ENCODE results near the gene URB1. TPM values are rescaled to one million over a fixed set of nuclear protein-coding genes. Genes with fewer than 3 reads are reported as not detected.

The URB1 gene
- total RNA-seq, 1 experiment from 2014 or later: 17.1 TPM

GRCh38 chr21:32302560-32302959 lies 90.3 kb downstream of the URB1 start:
- Mint-ChIP-seq H3K27me3 (ENCODE audit: insufficient read depth, unreplicated experiment) (no peaks in the 10 kb centered on the region), H3K4me1 (ENCODE audit: low read depth, unreplicated experiment) (no peaks in the 10 kb centered on the region), H3K36me3 (ENCODE audit: insufficient read depth, unreplicated experiment) (peaks cover 22% of the 10 kb centered on the region), H3K9me3 (ENCODE audit: unreplicated experiment) (no peaks in the 10 kb centered on the region), H3K27ac (ENCODE audit: unreplicated experiment) (no peak overlapping the region), H3K4me3 (ENCODE audit: unreplicated experiment) (no peak overlapping the region)
- no peaks in the 10 kb centered on the region for H3K4me1 ChIP-seq
- BruUV-seq (replicated peaks): no TSS peak
- H3K36me3 ChIP-seq (ENCODE audit: control insufficient read depth, insufficient read depth, low read length): no peaks in the 10 kb centered on the region
- H3K27me3 ChIP-seq (replicated peaks; ENCODE audit: control insufficient read depth, insufficient read depth, low read length): no peaks in the 10 kb centered on the region
- intact Hi-C loops (cut with micrococcal nuclease; ENCODE audit: unreplicated experiment): no loop called here
- ChIA-PET CTCF (no interaction called here), POLR2A (no interaction called here)
- DNase-seq: no peak
- H3K9me3 ChIP-seq: no peaks in the 10 kb centered on the region
- no peak for TF ChIP-seq CTCF (IDR thresholded peaks at IDR 0.05; ENCODE audit: insufficient read depth in 1 of 2, low read depth in 1 of 2, low read length in 1 of 2, severe bottlenecking in 1 of 2, unreplicated experiment in 1 of 2)
- H3K4me3 ChIP-seq (ENCODE audit: low read depth, low read length): no peak overlapping the region

GRCh38 chr21:32301596-32301995 lies 91.2 kb downstream of the URB1 start:
- intact Hi-C loops (cut with micrococcal nuclease; ENCODE audit: unreplicated experiment): no loop called here
- Histone ChIP-seq H3K9me3 (no peaks in the 10 kb centered on the region), H3K36me3 (ENCODE audit: control insufficient read depth, insufficient read depth, low read length) (no peaks in the 10 kb centered on the region), H3K4me1 (no peaks in the 10 kb centered on the region), H3K27me3 (replicated peaks; ENCODE audit: control insufficient read depth, insufficient read depth, low read length) (no peaks in the 10 kb centered on the region), H3K4me3 (ENCODE audit: low read depth, low read length) (no peak overlapping the region)
- Mint-ChIP-seq H3K9me3 (ENCODE audit: unreplicated experiment) (no peaks in the 10 kb centered on the region), H3K27me3 (ENCODE audit: insufficient read depth, unreplicated experiment) (no peaks in the 10 kb centered on the region), H3K27ac (ENCODE audit: unreplicated experiment) (peak overlapping the region; percentile 5), H3K4me3 (ENCODE audit: unreplicated experiment) (no peak overlapping the region), H3K4me1 (ENCODE audit: low read depth, unreplicated experiment) (no peaks in the 10 kb centered on the region), H3K36me3 (ENCODE audit: insufficient read depth, unreplicated experiment) (peaks cover 15% of the 10 kb centered on the region)
- no peak for TF ChIP-seq CTCF (IDR thresholded peaks at IDR 0.05; ENCODE audit: insufficient read depth in 1 of 2, low read depth in 1 of 2, low read length in 1 of 2, severe bottlenecking in 1 of 2, unreplicated experiment in 1 of 2)
- no peak for DNase-seq
- BruUV-seq (replicated peaks): no TSS peak
- POLR2A ChIA-PET: no interaction called here
- CTCF ChIA-PET: no interaction called here

DNA sequence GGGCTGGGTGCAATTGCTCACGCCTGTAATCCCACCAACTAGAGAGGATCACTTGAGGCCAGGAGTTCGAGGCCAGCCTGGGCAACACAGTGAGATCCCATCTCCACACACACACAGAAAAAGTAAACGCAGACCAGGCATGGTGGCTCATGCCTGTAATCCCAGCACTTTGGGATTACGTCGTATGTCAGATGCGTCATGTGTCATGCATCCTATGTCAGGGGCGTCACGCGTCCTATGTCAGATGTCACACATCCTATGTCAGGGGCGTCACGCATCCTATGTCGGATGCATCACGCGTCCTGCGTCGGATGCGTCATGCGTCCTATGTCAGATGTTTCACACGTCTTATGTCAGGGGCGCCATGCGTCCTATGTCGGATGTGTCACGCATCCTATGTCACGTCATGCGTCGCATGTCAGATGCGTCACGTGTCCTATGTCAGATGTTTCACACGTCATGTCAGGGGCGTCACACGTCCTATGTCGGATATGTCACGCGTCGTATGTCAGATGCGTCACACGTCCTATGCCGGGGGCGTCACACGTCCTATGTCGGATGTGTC lies 92.6 kb downstream of the URB1 start:
- ChIA-PET POLR2A (no interaction called here), CTCF (no interaction called here)
- no peak for TF ChIP-seq CTCF (IDR thresholded peaks at IDR 0.05; ENCODE audit: insufficient read depth in 1 of 2, low read depth in 1 of 2, low read length in 1 of 2, severe bottlenecking in 1 of 2, unreplicated experiment in 1 of 2)
- H3K4me1 Mint-ChIP-seq (ENCODE audit: low read depth, unreplicated experiment): no peaks in the 10 kb centered on the region
- no peaks in the 10 kb centered on the region for H3K27me3 Mint-ChIP-seq (ENCODE audit: insufficient read depth, unreplicated experiment)
- Histone ChIP-seq H3K27me3 (replicated peaks; ENCODE audit: control insufficient read depth, insufficient read depth, low read length) (no peaks in the 10 kb centered on the region), H3K4me3 (ENCODE audit: low read depth, low read length) (no peak overlapping the region), H3K9me3 (no peaks in the 10 kb centered on the region), H3K36me3 (ENCODE audit: control insufficient read depth, insufficient read depth, low read length) (no peaks in the 10 kb centered on the region), H3K4me1 (no peaks in the 10 kb centered on the region)
- DNase-seq: no peak
- intact Hi-C loops (cut with micrococcal nuclease; ENCODE audit: unreplicated experiment): no loop called here
- BruUV-seq (replicated peaks): no TSS peak
- no peak overlapping the region for H3K4me3 Mint-ChIP-seq (ENCODE audit: unreplicated experiment)
- H3K36me3 Mint-ChIP-seq (ENCODE audit: insufficient read depth, unreplicated experiment): peaks cover 3% of the 10 kb centered on the region
- H3K9me3 Mint-ChIP-seq (ENCODE audit: unreplicated experiment): no peaks in the 10 kb centered on the region
- no peak overlapping the region for H3K27ac Mint-ChIP-seq (ENCODE audit: unreplicated experiment)
